GM23338 (cell line): ENCODE measurements around the gene AKAP8L. TPM values are rescaled to one million over a fixed set of nuclear protein-coding genes. Genes with fewer than 3 reads are reported as not detected.

Experiments
- ATAC-seq: fragments of 200-7000 bp; cut with Tn5 transposase; 3 replicates; pipeline ENCODE4 v1.9.1; 2020
- DNase-seq: peaks from one replicate; pipeline ENCODE4 v3.0.0-alpha.2; 2015; ENCODE audit warnings: low spot score
- H2AFZ ChIP-seq: fragments of 200-600 bp; sonication (generic); 2 replicates; pipeline ENCODE4 v1.8.0; 2016; ENCODE audit warnings: antibody characterized with exemption, mild to moderate bottlenecking, moderate library complexity
- H3F3A ChIP-seq: fragments of 200-600 bp; sonication (generic); replicated peaks from 2 replicates; pipeline ENCODE4 v1.8.0; 2017; ENCODE audit warnings: antibody characterized with exemption, mixed run types, low read depth
- H3K27ac ChIP-seq: fragments of 200-600 bp; sonication (generic); 2 replicates; pipeline ENCODE4 v1.6.1; 2016; ENCODE audit warnings: low read depth
- H3K27me3 ChIP-seq: fragments of 200-600 bp; sonication (generic); 2 replicates; pipeline ENCODE4 v1.8.0; 2016; ENCODE audit warnings: mild to moderate bottlenecking, mixed run types, moderate library complexity; ENCODE audit not compliant: insufficient read depth
- H3K36me3 ChIP-seq: fragments of 200-600 bp; sonication (generic); 2 replicates; pipeline ENCODE4 v1.8.0; 2016; ENCODE audit warnings: mild to moderate bottlenecking; ENCODE audit not compliant: insufficient read depth
- H3K4me1 ChIP-seq: fragments of 200-600 bp; sonication (generic); 2 replicates; pipeline ENCODE4 v1.8.0; 2016; ENCODE audit warnings: mild to moderate bottlenecking, moderate library complexity; ENCODE audit not compliant: insufficient read depth
- H3K4me2 ChIP-seq: fragments of 200-600 bp; sonication (generic); 2 replicates; pipeline ENCODE4 v1.7.1; 2017; ENCODE audit warnings: mixed run types
- H3K4me3 ChIP-seq: fragments of 200-600 bp; sonication (generic); 2 replicates; pipeline ENCODE4 v1.6.1; 2016; ENCODE audit warnings: mixed run types
- H3K79me2 ChIP-seq: fragments of 200-600 bp; sonication (generic); replicated peaks from 2 replicates; pipeline ENCODE4 v1.8.0; 2017; ENCODE audit warnings: mild to moderate bottlenecking; ENCODE audit not compliant: insufficient read depth
- H3K9me2 ChIP-seq: fragments of 200-600 bp; sonication (generic); 2 replicates; pipeline ENCODE4 v1.8.0; 2017; ENCODE audit not compliant: insufficient read depth
- H4K20me1 ChIP-seq: fragments of 200-600 bp; sonication (generic); replicated peaks from 2 replicates; pipeline ENCODE4 v1.8.0; 2017; ENCODE audit warnings: mild to moderate bottlenecking; ENCODE audit not compliant: insufficient read depth
- H3K27ac Mint-ChIP-seq: 2 replicates; pipeline ENCODE4 v1.8.0; 2020; ENCODE audit warnings: inconsistent platforms, mild to moderate bottlenecking, moderate library complexity, mixed read lengths
- H3K27me3 Mint-ChIP-seq: 3 replicates; pipeline ENCODE4 v1.8.0; 2022; ENCODE audit warnings: low read depth, mild to moderate bottlenecking, moderate library complexity, mixed read lengths, inconsistent platforms; ENCODE audit not compliant: insufficient read depth, poor library complexity
- H3K36me3 Mint-ChIP-seq: 3 replicates; pipeline ENCODE4 v1.8.0; 2021; ENCODE audit warnings: low read depth, mild to moderate bottlenecking, inconsistent platforms, moderate library complexity, mixed read lengths
- H3K4me1 Mint-ChIP-seq: 3 replicates; pipeline ENCODE4 v1.8.0; 2020; ENCODE audit warnings: mild to moderate bottlenecking, inconsistent platforms, mixed read lengths
- H3K4me3 Mint-ChIP-seq: 3 replicates; pipeline ENCODE4 v1.8.0; 2021; ENCODE audit warnings: moderate library complexity, mild to moderate bottlenecking, inconsistent platforms, mixed read lengths
- H3K9me3 Mint-ChIP-seq: 3 replicates; pipeline ENCODE4 v1.8.0; 2020; ENCODE audit warnings: moderate library complexity, mild to moderate bottlenecking, inconsistent platforms, mixed read lengths
- CREB1 ChIP-seq: fragments of 250-450 bp; sonication (Bioruptor Pico); IDR thresholded peaks from 2 replicates; pipeline ENCODE4 v1.5.0; 2020; ENCODE audit warnings: low read depth, mild to moderate bottlenecking, moderate library complexity
- EZH2phosphoT487 ChIP-seq: fragments of 200-600 bp; sonication (generic); IDR thresholded peaks from one replicate; pipeline ENCODE4 v1.8.1; 2018; ENCODE audit warnings: antibody characterized with exemption; ENCODE audit not compliant: unreplicated experiment
- JUNB ChIP-seq: IDR thresholded peaks from one replicate; pipeline ENCODE4 v1.6.1; 2016; ENCODE audit warnings: antibody characterized with exemption; ENCODE audit not compliant: unreplicated experiment
- NANOG ChIP-seq: IDR thresholded peaks from 2 replicates; pipeline ENCODE4 v1.6.1; 2016; ENCODE audit warnings: antibody characterized with exemption, borderline replicate concordance
- POLR2AphosphoS5 ChIP-seq: IDR thresholded peaks from 2 replicates; pipeline ENCODE4 v1.6.1; 2016; ENCODE audit warnings: antibody characterized with exemption, low read depth
- STAT1 ChIP-seq: IDR thresholded peaks from one replicate; pipeline ENCODE4 v1.6.1; 2016; ENCODE audit warnings: antibody characterized with exemption; ENCODE audit not compliant: unreplicated experiment
- ZNF114 ChIP-seq: fragments of 250-450 bp; sonication (Bioruptor Pico); IDR thresholded peaks from 2 replicates; pipeline ENCODE4 v1.5.0; 2020; ENCODE audit warnings: mild to moderate bottlenecking, moderate library complexity
- ZNF331 ChIP-seq: fragments of 250-450 bp; sonication (Bioruptor Pico); IDR thresholded peaks from 2 replicates; pipeline ENCODE4 v1.5.0; 2020; ENCODE audit warnings: low read depth, mild to moderate bottlenecking, moderate library complexity
- ZNF462 ChIP-seq: fragments of 250-450 bp; sonication (Bioruptor Pico); IDR thresholded peaks from 2 replicates; pipeline ENCODE4 v1.5.0; 2020; ENCODE audit warnings: mild to moderate bottlenecking, moderate library complexity
- polyA plus RNA-seq: library from polyadenylated mRNA; unstranded; fragments of >200 nt; fragmentation: Nextera tagmentation; extraction: Ambion mirVana; gene quantifications from 2 replicates; pipeline ENCODE4 v1.2.1, GENCODE V29; 2016
- total RNA-seq: library from RNA; depleted of rRNA; stranded (reverse); fragments of >200 nt; shearing (Covaris generic); gene quantifications from 2 replicates; pipeline ENCODE4 v1.2.3, GENCODE V29; 2014
- TF ChIP-seq, protein P1 (sequence below), 2 experiments: fragments of 200-600 bp in 1 of 2; sonication (generic) in 1 of 2; conservative IDR thresholded peaks; 2 replicates each; pipeline versions ENCODE4 v1.5.1 to v1.6.1; 2016 to 2017; ENCODE audit warnings: antibody characterized with exemption in 2 of 2, low read depth in 2 of 2, mild to moderate bottlenecking in 2 of 2, moderate library complexity in 1 of 2
- TF ChIP-seq, protein P2 (sequence below): IDR thresholded peaks from one replicate; pipeline ENCODE4 v1.6.1; 2018; ENCODE audit warnings: antibody characterized with exemption; ENCODE audit not compliant: unreplicated experiment

Gene AKAP8L
- total and polyA plus RNA-seq, 2 experiments from 2014 or later, result 78.8 to 165 TPM

DNA sequence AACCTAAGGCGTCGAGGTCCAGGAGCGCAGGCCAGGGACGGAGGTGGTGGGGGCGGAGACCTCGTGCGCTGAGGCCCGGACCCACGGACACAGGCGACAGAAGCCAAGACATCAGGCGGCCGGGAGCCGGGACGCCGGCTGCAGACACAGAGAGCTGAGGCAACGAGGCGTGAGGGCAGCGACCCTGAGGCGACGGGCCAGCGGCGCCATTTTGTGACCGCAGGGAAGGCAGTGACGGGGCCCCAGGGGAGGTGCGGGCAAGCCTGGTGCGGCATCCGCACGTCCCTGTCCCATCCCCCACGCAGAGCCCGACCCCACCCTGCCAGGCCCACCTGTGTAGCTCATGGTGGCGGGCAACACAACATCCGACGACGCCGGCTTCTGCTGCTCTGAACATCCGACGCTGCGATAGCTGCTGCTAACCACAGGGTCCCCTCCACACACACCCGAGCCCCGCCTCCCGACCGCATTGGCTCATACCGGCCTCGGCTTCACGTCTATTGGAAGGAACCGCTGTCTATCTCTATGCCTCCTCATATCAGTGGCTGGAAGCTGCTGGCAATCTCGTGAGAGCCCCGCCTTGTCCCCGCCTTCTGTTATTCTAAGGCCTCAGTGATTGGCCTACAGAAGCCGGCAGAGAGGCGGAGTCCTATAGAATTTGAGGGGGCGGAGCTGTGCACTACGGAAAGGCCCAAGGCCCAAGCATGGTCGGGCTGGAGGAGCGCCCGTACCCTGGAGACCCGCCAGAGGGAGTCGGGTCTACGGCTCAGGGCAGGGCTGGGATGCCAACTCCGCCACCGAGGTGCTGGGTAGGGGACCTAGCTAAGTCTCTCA, at the start of gene AKAP8L (continued):
- TF ChIP-seq ZNF114 (CRISPR knock-in tag), result no peak
- TF ChIP-seq EZH2phosphoT487, result no peak
- TF ChIP-seq CREB1 (CRISPR knock-in tag), result peak; percentile 72; the same call in 1 of the 2 replicates
- TF ChIP-seq NANOG, result no peak

- H4K20me1 ChIP-seq, result no peaks in the 10 kb centered on the region
- no peak overlapping the region for H3K27ac ChIP-seq
- TF ChIP-seq, protein P1, sequence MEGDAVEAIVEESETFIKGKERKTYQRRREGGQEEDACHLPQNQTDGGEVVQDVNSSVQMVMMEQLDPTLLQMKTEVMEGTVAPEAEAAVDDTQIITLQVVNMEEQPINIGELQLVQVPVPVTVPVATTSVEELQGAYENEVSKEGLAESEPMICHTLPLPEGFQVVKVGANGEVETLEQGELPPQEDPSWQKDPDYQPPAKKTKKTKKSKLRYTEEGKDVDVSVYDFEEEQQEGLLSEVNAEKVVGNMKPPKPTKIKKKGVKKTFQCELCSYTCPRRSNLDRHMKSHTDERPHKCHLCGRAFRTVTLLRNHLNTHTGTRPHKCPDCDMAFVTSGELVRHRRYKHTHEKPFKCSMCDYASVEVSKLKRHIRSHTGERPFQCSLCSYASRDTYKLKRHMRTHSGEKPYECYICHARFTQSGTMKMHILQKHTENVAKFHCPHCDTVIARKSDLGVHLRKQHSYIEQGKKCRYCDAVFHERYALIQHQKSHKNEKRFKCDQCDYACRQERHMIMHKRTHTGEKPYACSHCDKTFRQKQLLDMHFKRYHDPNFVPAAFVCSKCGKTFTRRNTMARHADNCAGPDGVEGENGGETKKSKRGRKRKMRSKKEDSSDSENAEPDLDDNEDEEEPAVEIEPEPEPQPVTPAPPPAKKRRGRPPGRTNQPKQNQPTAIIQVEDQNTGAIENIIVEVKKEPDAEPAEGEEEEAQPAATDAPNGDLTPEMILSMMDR (conservative IDR thresholded peaks at IDR 0.05; ENCODE audit: low read depth in 2 of 2), result no peak
- TF ChIP-seq POLR2AphosphoS5 (no peak), EZH2phosphoT487 (no peak), ZNF462 (no peak), JUNB (no peak), STAT1 (no peak), NANOG (no peak), ZNF331 (CRISPR knock-in tag) (no peak), ZNF114 (CRISPR knock-in tag) (no peak)
- TF ChIP-seq, protein P2, sequence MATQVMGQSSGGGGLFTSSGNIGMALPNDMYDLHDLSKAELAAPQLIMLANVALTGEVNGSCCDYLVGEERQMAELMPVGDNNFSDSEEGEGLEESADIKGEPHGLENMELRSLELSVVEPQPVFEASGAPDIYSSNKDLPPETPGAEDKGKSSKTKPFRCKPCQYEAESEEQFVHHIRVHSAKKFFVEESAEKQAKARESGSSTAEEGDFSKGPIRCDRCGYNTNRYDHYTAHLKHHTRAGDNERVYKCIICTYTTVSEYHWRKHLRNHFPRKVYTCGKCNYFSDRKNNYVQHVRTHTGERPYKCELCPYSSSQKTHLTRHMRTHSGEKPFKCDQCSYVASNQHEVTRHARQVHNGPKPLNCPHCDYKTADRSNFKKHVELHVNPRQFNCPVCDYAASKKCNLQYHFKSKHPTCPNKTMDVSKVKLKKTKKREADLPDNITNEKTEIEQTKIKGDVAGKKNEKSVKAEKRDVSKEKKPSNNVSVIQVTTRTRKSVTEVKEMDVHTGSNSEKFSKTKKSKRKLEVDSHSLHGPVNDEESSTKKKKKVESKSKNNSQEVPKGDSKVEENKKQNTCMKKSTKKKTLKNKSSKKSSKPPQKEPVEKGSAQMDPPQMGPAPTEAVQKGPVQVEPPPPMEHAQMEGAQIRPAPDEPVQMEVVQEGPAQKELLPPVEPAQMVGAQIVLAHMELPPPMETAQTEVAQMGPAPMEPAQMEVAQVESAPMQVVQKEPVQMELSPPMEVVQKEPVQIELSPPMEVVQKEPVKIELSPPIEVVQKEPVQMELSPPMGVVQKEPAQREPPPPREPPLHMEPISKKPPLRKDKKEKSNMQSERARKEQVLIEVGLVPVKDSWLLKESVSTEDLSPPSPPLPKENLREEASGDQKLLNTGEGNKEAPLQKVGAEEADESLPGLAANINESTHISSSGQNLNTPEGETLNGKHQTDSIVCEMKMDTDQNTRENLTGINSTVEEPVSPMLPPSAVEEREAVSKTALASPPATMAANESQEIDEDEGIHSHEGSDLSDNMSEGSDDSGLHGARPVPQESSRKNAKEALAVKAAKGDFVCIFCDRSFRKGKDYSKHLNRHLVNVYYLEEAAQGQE, result no peak
- peaks cover 55% of the 10 kb centered on the region for H3K27me3 ChIP-seq
- H3K36me3 Mint-ChIP-seq, result no peaks in the 10 kb centered on the region
- no peaks in the 10 kb centered on the region for H3K36me3 ChIP-seq
- H3K4me2 ChIP-seq, result no peak overlapping the region
- H3K27ac Mint-ChIP-seq, result no peak overlapping the region
- H3K79me2 ChIP-seq, result no peaks in the 10 kb centered on the region
- H3K4me1 ChIP-seq, result no peaks in the 10 kb centered on the region; the same call in 1 of the 2 replicates
- H3K4me3 ChIP-seq, result no peak overlapping the region
- H3K27me3 Mint-ChIP-seq, result peaks cover 39% of the 10 kb centered on the region
- DNase-seq (no peak), ATAC-seq (no peak)
- no peak overlapping the region for H2AFZ ChIP-seq
- no peaks in the 10 kb centered on the region for H3K9me2 ChIP-seq
- peaks cover 16% of the 10 kb centered on the region for H3K9me3 Mint-ChIP-seq
- peaks cover 5% of the 10 kb centered on the region; the same call in 2 of the 3 replicates for H3K4me1 Mint-ChIP-seq
- H3K4me3 Mint-ChIP-seq, result no peak overlapping the region
- no peaks in the 10 kb centered on the region; the same call in 1 of the 2 replicates for H3F3A ChIP-seq
These were observed 49.0 kb upstream of the AKAP8L start for GRCh38 chr19:15467734-15468214.
